ENCODE measurements around the gene SPRTN. TPM values are rescaled to one million over a fixed set of nuclear protein-coding genes. Genes with fewer than 3 reads are reported as not detected.

The SPRTN gene
- total and polyA plus RNA-seq, 2 experiments from 2014 or later, result 7.5 to 12.5 TPM

DNA sequence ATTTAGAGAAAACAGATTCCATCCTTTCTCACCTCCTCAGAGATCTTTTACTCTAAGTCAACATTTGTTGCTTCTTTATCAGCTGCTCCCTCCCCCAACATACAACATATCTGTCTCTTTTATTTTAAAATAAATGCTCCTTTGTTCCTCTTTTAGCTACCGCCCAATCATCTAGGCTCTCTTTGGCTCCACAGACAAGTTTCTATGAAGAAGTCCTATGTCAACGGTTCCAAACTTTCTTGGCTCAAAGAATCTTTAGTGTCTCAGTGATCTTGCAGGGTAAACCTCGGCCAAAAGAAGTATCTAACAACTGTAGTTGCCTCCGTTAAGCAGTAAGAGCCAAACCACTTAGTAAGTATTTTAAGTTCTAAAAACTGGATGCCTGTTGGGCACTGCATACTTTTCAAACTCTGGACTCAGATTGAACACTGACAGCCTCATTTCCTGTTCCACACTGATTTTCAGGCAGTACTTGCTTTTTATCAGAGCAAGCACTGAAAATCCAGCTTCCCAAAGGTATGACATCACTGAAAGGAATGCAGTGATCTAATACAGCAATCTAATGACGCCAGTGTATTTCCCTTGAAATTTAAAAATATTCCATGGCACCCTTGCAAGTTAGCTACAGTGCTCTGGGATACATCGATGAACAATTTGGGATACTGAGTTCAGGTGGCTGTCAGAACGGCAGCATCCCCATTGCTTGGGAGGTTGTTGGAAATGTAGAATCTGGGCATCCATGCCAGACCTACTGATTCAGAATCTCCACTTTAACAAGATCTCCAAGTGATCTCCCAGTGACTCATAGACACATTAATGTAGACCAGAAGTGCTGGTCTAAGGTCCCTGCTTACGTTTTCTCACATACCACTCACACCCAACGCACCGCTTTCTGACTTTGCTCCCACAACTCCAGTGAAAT, 57.2 kb downstream of the SPRTN start:
- Histone ChIP-seq H3K79me2 (peaks cover 81% of the 10 kb centered on the region), H4K20me1 (ENCODE audit: insufficient read depth, poor library complexity, severe bottlenecking) (peaks cover 31% of the 10 kb centered on the region), H3K9me2 (replicated peaks; ENCODE audit: insufficient read depth) (no peaks in the 10 kb centered on the region), H3K36me3 (replicated peaks; ENCODE audit: insufficient read depth, low read depth) (no peaks in the 10 kb centered on the region), H3K4me1 (ENCODE audit: insufficient read depth) (peaks cover 12% of the 10 kb centered on the region), H2AFZ (no peak overlapping the region), H3K4me2 (peak overlapping the region; percentile 58), H3K27ac (peak overlapping the region; percentile 90), H3K4me3 (no peak overlapping the region), H3K27me3 (no peaks in the 10 kb centered on the region), H3K9me3 (ENCODE audit: low read depth) (no peaks in the 10 kb centered on the region)
- 47% methylated on average over 10 of the region's 10 CpGs for WGBS (ENCODE audit: low lambda C conversion rate, missing lambda C conversion rate)
- TF ChIP-seq, protein P1, sequence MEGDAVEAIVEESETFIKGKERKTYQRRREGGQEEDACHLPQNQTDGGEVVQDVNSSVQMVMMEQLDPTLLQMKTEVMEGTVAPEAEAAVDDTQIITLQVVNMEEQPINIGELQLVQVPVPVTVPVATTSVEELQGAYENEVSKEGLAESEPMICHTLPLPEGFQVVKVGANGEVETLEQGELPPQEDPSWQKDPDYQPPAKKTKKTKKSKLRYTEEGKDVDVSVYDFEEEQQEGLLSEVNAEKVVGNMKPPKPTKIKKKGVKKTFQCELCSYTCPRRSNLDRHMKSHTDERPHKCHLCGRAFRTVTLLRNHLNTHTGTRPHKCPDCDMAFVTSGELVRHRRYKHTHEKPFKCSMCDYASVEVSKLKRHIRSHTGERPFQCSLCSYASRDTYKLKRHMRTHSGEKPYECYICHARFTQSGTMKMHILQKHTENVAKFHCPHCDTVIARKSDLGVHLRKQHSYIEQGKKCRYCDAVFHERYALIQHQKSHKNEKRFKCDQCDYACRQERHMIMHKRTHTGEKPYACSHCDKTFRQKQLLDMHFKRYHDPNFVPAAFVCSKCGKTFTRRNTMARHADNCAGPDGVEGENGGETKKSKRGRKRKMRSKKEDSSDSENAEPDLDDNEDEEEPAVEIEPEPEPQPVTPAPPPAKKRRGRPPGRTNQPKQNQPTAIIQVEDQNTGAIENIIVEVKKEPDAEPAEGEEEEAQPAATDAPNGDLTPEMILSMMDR (IDR thresholded peaks at IDR 0.05; ENCODE audit: poor library complexity), result no peak
- no peak for TF ChIP-seq EZH2 (IDR thresholded peaks at IDR 0.05; ENCODE audit: borderline replicate concordance)
- no peak for TF ChIP-seq EZH2phosphoT487 (IDR thresholded peaks at IDR 0.05; ENCODE audit: low read depth, severe bottlenecking, unreplicated experiment)
- DNase-seq (ENCODE audit: low spot score), result peak; percentile 71

DNA sequence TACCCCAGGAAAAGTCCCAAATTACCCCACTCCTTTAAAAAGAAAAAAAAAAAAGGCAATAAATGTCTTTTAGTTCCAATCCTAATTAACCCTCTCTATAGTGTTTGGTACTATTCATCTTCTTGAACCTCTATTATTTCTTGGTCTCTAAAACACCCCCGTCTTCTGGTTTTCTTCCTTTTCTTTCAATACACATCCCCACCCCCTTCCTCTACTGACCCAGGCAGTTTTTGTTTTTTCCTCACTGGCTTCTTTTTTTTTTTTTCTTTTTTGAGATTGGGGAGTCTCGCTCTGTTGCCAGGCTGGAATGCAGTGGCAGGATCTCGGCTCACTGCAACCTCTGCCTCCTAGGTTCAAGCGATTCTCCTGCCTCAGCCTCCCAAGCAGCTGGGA, 57.9 kb downstream of the SPRTN start:
- peak overlapping the region; percentile 58 for H3K4me2 ChIP-seq
- H3K27ac ChIP-seq, result peak overlapping the region; percentile 90

DNA sequence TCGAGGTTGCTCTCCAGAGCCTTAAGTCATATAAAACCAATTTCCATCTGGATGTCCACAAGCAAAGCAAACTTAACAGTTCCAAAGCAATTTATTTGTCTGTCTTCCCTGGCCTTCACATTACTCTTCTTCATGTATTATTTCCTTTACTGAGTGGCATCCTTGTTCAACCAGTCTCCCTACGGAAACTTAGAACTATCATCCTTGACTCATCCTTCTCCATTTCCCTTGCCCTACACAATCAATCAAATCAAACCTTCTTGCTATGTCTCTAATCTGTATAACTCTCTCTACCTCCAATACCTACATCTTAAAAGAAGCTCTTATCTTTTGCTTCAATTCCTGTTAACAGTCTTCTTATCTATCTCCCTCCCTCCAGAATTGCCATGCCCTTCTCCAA, 58.5 kb downstream of the SPRTN start:
- WGBS (ENCODE audit: low lambda C conversion rate, missing lambda C conversion rate), result 88% methylated on average over 2 of the region's 2 CpGs
- Histone ChIP-seq H3K36me3 (replicated peaks; ENCODE audit: insufficient read depth, low read depth) (no peaks in the 10 kb centered on the region), H3K79me2 (peaks cover 81% of the 10 kb centered on the region)

More for the DNA sequence above, 57.9 kb downstream of the SPRTN start:
- Histone ChIP-seq H3K9me3 (ENCODE audit: low read depth) (no peaks in the 10 kb centered on the region), H3K36me3 (replicated peaks; ENCODE audit: insufficient read depth, low read depth) (no peaks in the 10 kb centered on the region), H3K9me2 (replicated peaks; ENCODE audit: insufficient read depth) (no peaks in the 10 kb centered on the region), H3K27me3 (no peaks in the 10 kb centered on the region), H4K20me1 (ENCODE audit: insufficient read depth, poor library complexity, severe bottlenecking) (peaks cover 28% of the 10 kb centered on the region), H3K4me1 (ENCODE audit: insufficient read depth) (peaks cover 12% of the 10 kb centered on the region), H3K79me2 (peaks cover 81% of the 10 kb centered on the region), H3K4me3 (no peak overlapping the region), H2AFZ (no peak overlapping the region)
- no peak for TF ChIP-seq EZH2 (IDR thresholded peaks at IDR 0.05; ENCODE audit: borderline replicate concordance)
- no peak for TF ChIP-seq EZH2phosphoT487 (IDR thresholded peaks at IDR 0.05; ENCODE audit: low read depth, severe bottlenecking, unreplicated experiment)
- TF ChIP-seq, protein P1 (IDR thresholded peaks at IDR 0.05; ENCODE audit: poor library complexity), result no peak
- WGBS (ENCODE audit: low lambda C conversion rate, missing lambda C conversion rate), result 90% methylated on average over 3 of the region's 4 CpGs
- DNase-seq (ENCODE audit: low spot score), result no peak

More for the DNA sequence above, 58.5 kb downstream of the SPRTN start:
- no peak overlapping the region for H3K4me2 ChIP-seq
- no peaks in the 10 kb centered on the region for H3K9me3 ChIP-seq (ENCODE audit: low read depth)
- no peaks in the 10 kb centered on the region for H3K9me2 ChIP-seq (replicated peaks; ENCODE audit: insufficient read depth)
- peaks cover 32% of the 10 kb centered on the region for H4K20me1 ChIP-seq (ENCODE audit: insufficient read depth, poor library complexity, severe bottlenecking)
- peak overlapping the region; percentile 90 for H3K27ac ChIP-seq
- DNase-seq (ENCODE audit: low spot score), result no peak
- H3K4me3 ChIP-seq, result no peak overlapping the region
- H3K4me1 ChIP-seq (ENCODE audit: insufficient read depth), result peaks cover 12% of the 10 kb centered on the region
- H3K27me3 ChIP-seq, result no peaks in the 10 kb centered on the region
- H2AFZ ChIP-seq, result no peak overlapping the region
- TF ChIP-seq, protein P1 (IDR thresholded peaks at IDR 0.05; ENCODE audit: poor library complexity), result no peak
- TF ChIP-seq EZH2phosphoT487 (IDR thresholded peaks at IDR 0.05; ENCODE audit: low read depth, severe bottlenecking, unreplicated experiment) (no peak), EZH2 (IDR thresholded peaks at IDR 0.05; ENCODE audit: borderline replicate concordance) (no peak)

All from hepatocyte (in vitro differentiated cells).